ENCODE results near the gene CFAP77. TPM values are rescaled to one million over a fixed set of nuclear protein-coding genes. Genes with fewer than 3 reads are reported as not detected.

Gene CFAP77
- total and polyA plus RNA-seq, 9 of the 15 experiments (the other 6 are each of a cell fraction or from before 2014, with no cell fraction given): not detected

GRCh38 chr9:132578367-132578932 lies 168.4 kb downstream of the CFAP77 start (continued):
- TF ChIP-seq POLR3A (IDR thresholded peaks at IDR 0.05; ENCODE audit: borderline replicate concordance, extremely low read depth, insufficient read depth, insufficient read length) (no peak), ZNF408 (CRISPR knock-in tag; IDR thresholded peaks at IDR 0.05; ENCODE audit: low read depth) (no peak)

- Histone ChIP-seq H3K27ac (ENCODE audit: extremely low read depth, low read depth, low read length) (no peak overlapping the region), H3K9me3 (replicated peaks; ENCODE audit: control insufficient read depth, insufficient read depth, low read depth, low read length) (no peaks in the 10 kb centered on the region), H3K4me3 (no peak overlapping the region), H3K4me2 (ENCODE audit: insufficient read depth, low read length) (no peak overlapping the region), H3K9ac (ENCODE audit: insufficient read depth in 1 of 2, low read depth in 2 of 2, low read length in 2 of 2) (no peak overlapping the region), H3K36me3 (ENCODE audit: control insufficient read depth, insufficient read depth, low read length) (no peaks in the 10 kb centered on the region), H3K27me3 (ENCODE audit: control insufficient read depth in 2 of 2, insufficient read depth in 2 of 2, low read length in 2 of 2) (peaks cover 4 to 58% of the 10 kb centered on the region in 2 experiments; a peak in 4 of 5 replicates), H4K20me1 (replicated peaks; ENCODE audit: control insufficient read depth, insufficient read depth, low read length) (peaks cover 29% of the 10 kb centered on the region), H2AFZ (ENCODE audit: low read depth, low read length) (no peak overlapping the region), H3K9me1 (ENCODE audit: control insufficient read depth, insufficient read depth, low read length) (no peaks in the 10 kb centered on the region), H3K4me1 (replicated peaks in 1 of 2; ENCODE audit: control insufficient read depth in 2 of 2, insufficient read depth in 2 of 2, low read length in 2 of 2) (peaks cover 0 to 9% of the 10 kb centered on the region in 2 experiments; a peak in 2 of 5 replicates), H3K79me2 (ENCODE audit: control insufficient read depth, insufficient read depth, low read length) (no peaks in the 10 kb centered on the region)
- FAIRE-seq (no peak), ATAC-seq (no peak), DNase-seq (ENCODE audit: extremely low read depth in 1 of 4, low spot score in 3 of 4) (no peak)
- WGBS (ENCODE audit: insufficient coverage, low coverage, missing lambda C conversion rate): 15% methylated on average over 15 of the region's 15 CpGs
- CTCF ChIA-PET (ENCODE audit: low intra/inter-chr PET ratio): no interaction called here
- POLR2A ChIA-PET: no interaction called here
- intact Hi-C loops (cut with micrococcal nuclease) (loop anchor here (5.0 kb wide), 2 partner anchors 218 to 412 kb away; no protein-coding TSS in a partner anchor), in situ Hi-C loops (cut with MboI) (loop anchor here (5.0 kb wide), 1 partner anchor 167 kb away; the partner anchor contains the start of gene CFAP77)
- no TSS peak for BruUV-seq (replicated peaks)
- TF ChIP-seq, protein P1, sequence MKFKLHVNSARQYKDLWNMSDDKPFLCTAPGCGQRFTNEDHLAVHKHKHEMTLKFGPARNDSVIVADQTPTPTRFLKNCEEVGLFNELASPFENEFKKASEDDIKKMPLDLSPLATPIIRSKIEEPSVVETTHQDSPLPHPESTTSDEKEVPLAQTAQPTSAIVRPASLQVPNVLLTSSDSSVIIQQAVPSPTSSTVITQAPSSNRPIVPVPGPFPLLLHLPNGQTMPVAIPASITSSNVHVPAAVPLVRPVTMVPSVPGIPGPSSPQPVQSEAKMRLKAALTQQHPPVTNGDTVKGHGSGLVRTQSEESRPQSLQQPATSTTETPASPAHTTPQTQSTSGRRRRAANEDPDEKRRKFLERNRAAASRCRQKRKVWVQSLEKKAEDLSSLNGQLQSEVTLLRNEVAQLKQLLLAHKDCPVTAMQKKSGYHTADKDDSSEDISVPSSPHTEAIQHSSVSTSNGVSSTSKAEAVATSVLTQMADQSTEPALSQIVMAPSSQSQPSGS (CRISPR knock-in tag; IDR thresholded peaks at IDR 0.05): no peak
- no peak for TF ChIP-seq MBD1 (CRISPR knock-in tag; IDR thresholded peaks at IDR 0.05)
- TF ChIP-seq, protein P2, sequence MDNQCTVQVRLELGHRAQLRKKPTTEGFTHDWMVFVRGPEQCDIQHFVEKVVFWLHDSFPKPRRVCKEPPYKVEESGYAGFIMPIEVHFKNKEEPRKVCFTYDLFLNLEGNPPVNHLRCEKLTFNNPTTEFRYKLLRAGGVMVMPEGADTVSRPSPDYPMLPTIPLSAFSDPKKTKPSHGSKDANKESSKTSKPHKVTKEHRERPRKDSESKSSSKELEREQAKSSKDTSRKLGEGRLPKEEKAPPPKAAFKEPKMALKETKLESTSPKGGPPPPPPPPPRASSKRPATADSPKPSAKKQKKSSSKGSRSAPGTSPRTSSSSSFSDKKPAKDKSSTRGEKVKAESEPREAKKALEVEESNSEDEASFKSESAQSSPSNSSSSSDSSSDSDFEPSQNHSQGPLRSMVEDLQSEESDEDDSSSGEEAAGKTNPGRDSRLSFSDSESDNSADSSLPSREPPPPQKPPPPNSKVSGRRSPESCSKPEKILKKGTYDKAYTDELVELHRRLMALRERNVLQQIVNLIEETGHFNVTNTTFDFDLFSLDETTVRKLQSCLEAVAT (IDR thresholded peaks at IDR 0.05): no peak
- TF ChIP-seq ATF1 (CRISPR knock-in tag; IDR thresholded peaks at IDR 0.05): no peak
- TF ChIP-seq ATF1 (tag; IDR thresholded peaks at IDR 0.05): no peak
- TF ChIP-seq XRCC3 (IDR thresholded peaks at IDR 0.05): no peak
- TF ChIP-seq KLF1 (tag; IDR thresholded peaks at IDR 0.05): no peak
- no peak for TF ChIP-seq ZNF140 (CRISPR knock-in tag; IDR thresholded peaks at IDR 0.05)
- TF ChIP-seq TBL1XR1 (IDR thresholded peaks at IDR 0.05; ENCODE audit: low read length in 2 of 2): no peak
- no peak for TF ChIP-seq RHOXF2B (CRISPR knock-in tag; conservative IDR thresholded peaks at IDR 0.05)
- no peak for TF ChIP-seq MYC (IDR thresholded peaks at IDR 0.05; ENCODE audit: low read depth, low read length)
- TF ChIP-seq MYC (CRISPR knock-in tag; IDR thresholded peaks at IDR 0.05; ENCODE audit: borderline replicate concordance, low read depth): no peak
- TF ChIP-seq RBBP5 (IDR thresholded peaks at IDR 0.05; ENCODE audit: borderline replicate concordance, insufficient read depth, low read length, poor library complexity, severe bottlenecking): no peak
- no peak for TF ChIP-seq MIER1 (IDR thresholded peaks at IDR 0.05; ENCODE audit: low read depth)
- no peak for TF ChIP-seq THRAP3 (IDR thresholded peaks at IDR 0.05; ENCODE audit: borderline replicate concordance)
- no peak for TF ChIP-seq SNIP1 (IDR thresholded peaks at IDR 0.05; ENCODE audit: low read depth)
- TF ChIP-seq ERF (CRISPR knock-in tag; IDR thresholded peaks at IDR 0.05): no peak
Measured at GRCh38 chr9:132579427-132579798, 169.4 kb downstream of the CFAP77 start.

Measured in K562 (cell line).